Measurements from ENCODE around the gene SFRP2. TPM values are rescaled to one million over a fixed set of nuclear protein-coding genes. Genes with fewer than 3 reads are reported as not detected.

SFRP2 gene
- polyA plus RNA-seq, 3 donors = not detected

- no peak overlapping the region for H3K4me3 Mint-ChIP-seq
- no peaks in the 10 kb centered on the region for H3K79me2 ChIP-seq (ENCODE audit: insufficient read depth, low read length)
- H3K36me3 Mint-ChIP-seq = no peaks in the 10 kb centered on the region
- H3K4me1 ChIP-seq (ENCODE audit: control insufficient read depth in 1 of 2, insufficient read depth in 2 of 2, low read length in 2 of 2) = no peaks in the 10 kb centered on the region
- no peaks in the 10 kb centered on the region for H3K9me3 ChIP-seq (replicated peaks in 1 of 2; ENCODE audit: control insufficient read depth in 1 of 2, insufficient read depth in 1 of 2, low read length in 2 of 2)
- peaks cover 6 to 16% of the 10 kb centered on the region in 2 donors for H3K27me3 ChIP-seq (ENCODE audit: control insufficient read depth in 2 of 2, insufficient read depth in 2 of 2, low read length in 2 of 2)
- no peaks in the 10 kb centered on the region for H3K36me3 ChIP-seq (replicated peaks in 1 of 2; ENCODE audit: control insufficient read depth in 1 of 2, insufficient read depth in 2 of 2, low read length in 2 of 2)
- peaks cover 1 to 28% (median 24%) of the 10 kb centered on the region in 3 donors for H3K27me3 Mint-ChIP-seq (ENCODE audit: low read depth in 3 of 3)
- H3K9me3 Mint-ChIP-seq = peaks cover 0 to 8% (median 2%) of the 10 kb centered on the region in 7 donors
- TF ChIP-seq CTCF (IDR thresholded peaks at IDR 0.05) = no peak
- no peaks in the 10 kb centered on the region for H4K20me1 ChIP-seq (ENCODE audit: insufficient read depth, low read length)
- H3K4me3 ChIP-seq (replicated peaks in 1 of 3; ENCODE audit: low read depth in 2 of 3, low read length in 3 of 3) = no peak overlapping the region
- WGBS (ENCODE audit: insufficient coverage) = 86% methylated on average over 2 of the region's 2 CpGs
- H3K4me1 Mint-ChIP-seq = peaks cover 7% of the 10 kb centered on the region
- intact Hi-C loops (cut with micrococcal nuclease) = no loop called here
- H3K27ac Mint-ChIP-seq = no peak overlapping the region
- H3K27ac ChIP-seq (ENCODE audit: low read depth in 1 of 2, low read length in 2 of 2) = no peak overlapping the region
- H2AFZ ChIP-seq (ENCODE audit: insufficient read depth, low read depth, low read length, poor library complexity, severe bottlenecking) = no peak overlapping the region
- no peak for DNase-seq
- no peak overlapping the region for H3K4me2 ChIP-seq (replicated peaks; ENCODE audit: extremely low read depth, low read length, poor library complexity, severe bottlenecking)
- no peak overlapping the region for H3K9ac ChIP-seq (ENCODE audit: insufficient read depth, low read length, poor library complexity, severe bottlenecking)
These were observed 25.9 kb upstream of the SFRP2 start for GRCh38 chr4:153814789-153815188.

- H4K20me1 ChIP-seq (ENCODE audit: insufficient read depth, low read length) = no peaks in the 10 kb centered on the region
- Mint-ChIP-seq H3K4me3 (no peak overlapping the region), H3K4me1 (peaks cover 11% of the 10 kb centered on the region), H3K27me3 (ENCODE audit: low read depth in 3 of 3) (peaks cover 7 to 26% (median 19%) of the 10 kb centered on the region in 3 donors), H3K36me3 (no peaks in the 10 kb centered on the region), H3K27ac (peak overlapping the region in 1 of 7 donors; percentile 55), H3K9me3 (peaks cover 4 to 12% (median 8%) of the 10 kb centered on the region in 7 donors)
- H3K36me3 ChIP-seq (replicated peaks in 1 of 2; ENCODE audit: control insufficient read depth in 1 of 2, insufficient read depth in 2 of 2, low read length in 2 of 2) = no peaks in the 10 kb centered on the region
- H3K9me3 ChIP-seq (replicated peaks in 1 of 2; ENCODE audit: control insufficient read depth in 1 of 2, insufficient read depth in 1 of 2, low read length in 2 of 2) = peaks cover 0 to 10% of the 10 kb centered on the region in 2 donors
- TF ChIP-seq CTCF (IDR thresholded peaks at IDR 0.05) = no peak
- H3K4me3 ChIP-seq (replicated peaks in 1 of 3; ENCODE audit: low read depth in 2 of 3, low read length in 3 of 3) = no peak overlapping the region
- peaks cover 2 to 7% of the 10 kb centered on the region in 2 donors for H3K27me3 ChIP-seq (ENCODE audit: control insufficient read depth in 2 of 2, insufficient read depth in 2 of 2, low read length in 2 of 2)
- DNase-seq = no peak
- intact Hi-C loops (cut with micrococcal nuclease) = no loop called here
- H3K79me2 ChIP-seq (ENCODE audit: insufficient read depth, low read length) = no peaks in the 10 kb centered on the region
- no peak overlapping the region for H3K27ac ChIP-seq (ENCODE audit: low read depth in 1 of 2, low read length in 2 of 2)
- peak overlapping the region; percentile 1 for H3K4me2 ChIP-seq (replicated peaks; ENCODE audit: extremely low read depth, low read length, poor library complexity, severe bottlenecking)
- H3K9ac ChIP-seq (ENCODE audit: insufficient read depth, low read length, poor library complexity, severe bottlenecking) = no peak overlapping the region
- WGBS (ENCODE audit: insufficient coverage) = 75% methylated on average over 6 of the region's 9 CpGs
- no peak overlapping the region for H2AFZ ChIP-seq (ENCODE audit: insufficient read depth, low read depth, low read length, poor library complexity, severe bottlenecking)
- peaks cover 0 to 3% of the 10 kb centered on the region in 2 donors for H3K4me1 ChIP-seq (ENCODE audit: control insufficient read depth in 1 of 2, insufficient read depth in 2 of 2, low read length in 2 of 2)
These were observed 21.3 kb upstream of the SFRP2 start for GRCh38 chr4:153809916-153810810.

All from CD14-positive monocyte (primary cell).